IMR-90 (cell line): ENCODE measurements around the gene KCNH6.

Experiments
- CEBPB ChIP-seq: IDR thresholded peaks from 2 replicates; pipeline ENCODE4 v1.6.1; 2012; ENCODE audit warnings: low read depth, low read length, improper control_type of control experiment
- POLR2A ChIP-seq: IDR thresholded peaks from 2 replicates; pipeline ENCODE4 v1.6.1; 2012; ENCODE audit warnings: mild to moderate bottlenecking, low read depth, low read length

GRCh38 chr17:63549946-63550816, 27.0 kb downstream of the KCNH6 start, which contains the start of gene DCAF7:
- no peak for TF ChIP-seq CEBPB
- TF ChIP-seq POLR2A: peak; percentile 64; the same call in 1 of the 2 replicates
